C4-2B (cell line): ENCODE measurements around the gene IGSF9.

Source experiments
- CTCF ChIP-seq: fragments of 450-650 bp; conservative IDR thresholded peaks from 2 replicates; pipeline ENCODE4 v1.5.1; 2017; ENCODE audit warnings: mild to moderate bottlenecking
- ZFX ChIP-seq: fragments of 450-650 bp; IDR thresholded peaks from 2 replicates; pipeline ENCODE4 v1.6.1; 2017

GRCh38 chr1:159928491-159929050 lies 16.8 kb downstream of the IGSF9 start:
- TF ChIP-seq CTCF (no peak), ZFX (no peak)
